Stimulated activated CD4-positive, alpha-beta T cell treated with anti-CD3 and anti-CD28 coated beads, Interleukin-2, amount 100 ng/mL, for 4 hours (primary cell): ENCODE results near the gene GLCCI1.
"Not testable (repeated sequence)": the region's sequence is repeated elsewhere in the genome, so short reads cannot be mapped to it uniquely, and the experiment has no call there.

Experiments
- DNase-seq: peaks from one replicate; pipeline ENCODE4 v3.0.0-alpha.2; 2020; ENCODE audit warnings: low read depth

Gene GLCCI1

DNA sequence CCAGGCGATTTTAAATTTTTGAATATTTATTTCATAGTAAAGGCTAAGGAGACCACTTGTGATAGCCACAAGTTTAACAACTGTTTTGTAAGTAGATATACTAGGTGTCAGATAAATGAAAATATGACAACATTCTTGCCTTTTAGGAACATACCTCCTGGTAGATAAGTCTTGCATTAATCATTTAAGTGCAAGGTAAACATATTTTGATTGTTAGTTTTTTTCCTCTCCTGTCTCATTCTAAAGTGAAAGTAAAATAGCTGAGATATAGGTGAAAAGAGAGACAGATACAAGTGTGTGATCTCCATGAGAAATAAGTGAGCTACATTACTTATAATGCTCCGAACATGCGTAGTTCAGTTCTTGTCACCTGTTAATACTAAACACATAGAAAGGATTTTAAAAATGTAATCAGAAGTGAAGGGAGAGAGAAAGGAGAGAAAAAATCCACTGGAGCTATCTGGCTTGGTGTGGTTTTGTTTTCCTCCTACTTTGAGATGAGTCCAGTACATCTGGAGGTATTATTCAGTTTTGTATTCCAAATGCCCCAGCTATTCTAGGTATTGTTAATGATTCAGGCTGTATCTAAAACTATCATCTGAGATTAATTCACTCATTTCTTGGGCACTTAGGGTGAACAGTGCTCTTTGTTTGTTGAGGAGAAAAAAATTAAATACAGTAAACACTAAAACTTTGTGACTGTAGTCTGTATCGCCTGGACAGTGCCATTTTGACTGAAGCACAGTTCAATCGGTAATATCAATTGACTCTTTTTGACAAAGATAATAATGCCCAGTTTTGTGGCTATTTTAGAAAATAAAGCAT lies 21.2 kb downstream of the GLCCI1 start:
- DNase-seq = no peak

DNA sequence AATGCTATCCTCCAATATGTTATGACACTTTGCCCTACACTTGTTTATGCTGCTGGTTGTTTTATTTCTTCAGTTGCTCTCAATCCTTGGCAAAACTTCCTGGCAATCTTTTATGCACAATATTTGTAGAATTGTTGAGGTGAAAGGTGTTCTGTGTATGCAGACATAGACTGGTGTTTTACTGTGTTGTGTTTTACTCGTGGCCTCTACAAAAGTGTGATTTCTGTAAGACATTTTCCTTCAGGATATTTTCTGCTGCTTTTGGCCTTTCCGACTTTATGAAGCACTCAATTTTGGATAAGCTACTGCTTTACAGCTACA lies 21.8 kb downstream of the GLCCI1 start:
- DNase-seq = no peak

DNA sequence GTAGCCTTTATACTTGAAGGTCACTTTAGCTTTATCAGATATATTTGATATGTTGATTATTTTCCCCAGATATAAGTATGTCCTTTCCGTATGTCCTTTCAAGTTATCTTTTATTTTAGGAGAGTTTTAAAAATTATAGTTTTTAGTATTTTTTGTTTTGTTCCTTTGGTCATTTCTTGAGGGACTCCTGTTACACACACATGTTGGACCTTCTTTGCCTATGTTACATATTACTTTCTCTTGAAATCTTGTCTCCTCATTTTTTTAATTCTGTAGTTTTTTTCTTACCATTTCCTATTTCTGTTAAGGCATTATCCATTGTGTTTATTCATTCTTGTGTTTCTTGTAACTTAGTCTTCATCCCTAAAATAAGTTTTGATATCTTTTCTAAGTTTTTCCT lies 23.9 kb downstream of the GLCCI1 start:
- no peak for DNase-seq

DNA sequence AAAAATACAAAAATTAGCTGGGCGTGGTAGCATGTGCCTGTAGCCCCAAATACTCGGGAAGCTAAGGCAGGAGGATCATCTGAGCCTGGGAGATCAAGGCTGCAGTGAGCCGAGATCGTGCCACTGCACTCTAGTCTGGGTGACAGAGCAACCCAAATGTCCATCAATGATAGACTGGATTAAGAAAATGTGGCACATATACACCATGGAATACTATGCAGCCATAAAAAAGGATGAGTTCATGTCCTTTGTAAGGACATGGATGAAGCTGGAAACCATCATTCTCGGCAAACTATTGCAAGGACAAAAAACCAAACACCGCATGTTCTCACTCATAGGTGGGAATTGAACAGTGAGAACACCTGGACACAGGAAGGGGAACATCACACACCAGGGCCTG lies 26.8 kb downstream of the GLCCI1 start:
- DNase-seq = not testable (repeated sequence)

DNA sequence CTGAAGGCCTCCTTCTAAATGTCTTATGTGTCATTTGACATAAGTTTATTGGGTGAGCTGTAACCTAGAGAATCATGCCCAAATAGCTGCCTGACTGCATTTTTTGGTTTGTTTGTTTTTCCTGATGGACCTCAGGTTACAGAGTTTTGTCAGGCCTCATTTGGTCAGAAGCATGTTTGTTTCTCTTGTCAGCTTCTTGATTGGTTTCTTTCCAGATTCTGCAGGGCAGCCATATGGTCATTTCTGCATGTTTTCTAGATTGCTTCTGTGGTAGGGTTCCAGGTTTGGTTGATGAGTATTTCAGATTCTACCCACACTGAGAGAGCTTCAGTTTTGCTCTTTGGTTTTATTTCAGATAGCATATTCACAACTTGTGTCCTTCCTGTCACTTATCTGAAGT lies 28.0 kb downstream of the GLCCI1 start:
- no peak for DNase-seq

DNA sequence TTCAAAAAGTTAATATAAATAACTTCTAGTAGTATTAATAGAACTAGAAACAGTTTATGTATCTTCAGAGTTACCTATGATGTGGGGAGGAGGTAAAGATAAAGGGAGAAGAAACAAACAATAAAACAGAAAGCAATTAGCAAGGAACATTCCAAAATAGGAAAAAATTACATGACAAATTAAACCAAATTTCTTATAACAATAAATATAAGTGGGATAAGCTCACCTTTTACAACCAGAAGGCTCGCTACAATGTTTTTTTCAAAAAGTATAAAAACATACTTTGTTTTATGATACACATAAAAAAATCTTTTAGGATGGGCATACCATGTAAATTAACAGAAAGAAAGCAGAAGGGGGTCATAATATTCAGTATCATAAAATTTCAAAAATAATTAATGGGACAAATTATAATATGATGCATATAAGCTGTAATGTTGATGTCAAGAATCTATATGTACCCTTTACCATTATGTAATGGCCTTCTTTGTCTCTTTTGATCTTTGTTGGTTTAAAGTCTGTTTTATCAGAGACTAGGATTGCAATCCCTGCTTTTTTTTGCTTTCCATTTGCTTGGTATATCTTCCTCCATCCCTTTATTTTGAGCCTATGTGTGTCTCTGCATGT lies 31.8 kb downstream of the GLCCI1 start:
- no peak for DNase-seq

DNA sequence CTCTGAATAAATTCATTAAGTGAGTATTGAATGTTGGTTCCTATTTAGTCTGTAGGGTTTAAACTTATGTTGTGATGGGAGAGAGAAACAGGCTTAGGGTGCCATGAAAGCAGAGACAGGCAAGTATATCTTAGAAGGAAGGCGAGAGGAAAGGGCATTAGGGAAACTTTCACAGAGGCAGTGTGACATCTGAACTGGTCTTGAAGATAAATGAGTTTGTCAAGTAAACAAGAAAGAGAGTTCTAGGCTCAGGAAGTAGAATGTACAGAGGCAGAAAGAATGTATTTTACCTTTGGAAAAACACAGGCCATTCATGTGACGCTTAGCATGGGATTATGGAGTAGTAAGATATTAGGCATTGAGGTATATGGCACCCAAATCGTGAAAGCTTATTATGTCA lies 34.5 kb downstream of the GLCCI1 start:
- no peak for DNase-seq

DNA sequence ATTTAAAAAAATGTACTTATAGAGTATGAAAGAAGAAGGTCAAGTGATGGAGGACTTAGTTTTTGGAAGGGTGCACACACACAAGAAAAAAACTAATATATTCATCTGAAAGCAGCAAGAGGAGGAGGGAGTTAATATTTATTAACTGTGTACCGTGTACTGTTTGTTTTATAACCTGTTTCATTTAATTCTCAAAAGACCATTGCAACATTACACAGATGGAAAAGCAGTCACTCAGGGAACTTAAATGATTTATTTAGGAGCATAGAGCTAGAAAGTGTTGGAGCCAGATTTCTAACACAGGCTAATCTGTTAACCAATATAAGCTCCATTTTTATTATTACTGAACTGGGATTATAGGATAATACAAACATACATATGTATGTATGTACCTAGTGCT lies 36.7 kb downstream of the GLCCI1 start:
- no peak for DNase-seq

DNA sequence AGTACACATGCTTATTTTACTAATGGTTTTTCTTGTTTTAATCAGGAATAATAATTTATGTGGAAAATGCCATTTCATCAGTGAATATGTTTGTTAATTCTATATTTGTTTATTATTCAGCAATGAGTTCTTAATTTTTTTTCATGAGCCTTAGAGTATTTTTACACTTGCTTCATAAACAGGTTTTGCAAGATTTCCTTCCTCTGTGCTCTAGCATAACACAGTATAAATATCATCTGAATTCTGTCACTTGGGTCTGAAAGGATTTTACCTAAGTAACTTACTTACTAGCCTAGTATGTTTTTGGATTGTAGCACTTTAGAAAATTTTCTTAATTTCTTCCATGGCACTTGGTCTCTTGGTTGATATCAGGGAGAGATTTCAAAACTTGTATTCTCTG lies 45.8 kb downstream of the GLCCI1 start:
- no peak for DNase-seq

DNA sequence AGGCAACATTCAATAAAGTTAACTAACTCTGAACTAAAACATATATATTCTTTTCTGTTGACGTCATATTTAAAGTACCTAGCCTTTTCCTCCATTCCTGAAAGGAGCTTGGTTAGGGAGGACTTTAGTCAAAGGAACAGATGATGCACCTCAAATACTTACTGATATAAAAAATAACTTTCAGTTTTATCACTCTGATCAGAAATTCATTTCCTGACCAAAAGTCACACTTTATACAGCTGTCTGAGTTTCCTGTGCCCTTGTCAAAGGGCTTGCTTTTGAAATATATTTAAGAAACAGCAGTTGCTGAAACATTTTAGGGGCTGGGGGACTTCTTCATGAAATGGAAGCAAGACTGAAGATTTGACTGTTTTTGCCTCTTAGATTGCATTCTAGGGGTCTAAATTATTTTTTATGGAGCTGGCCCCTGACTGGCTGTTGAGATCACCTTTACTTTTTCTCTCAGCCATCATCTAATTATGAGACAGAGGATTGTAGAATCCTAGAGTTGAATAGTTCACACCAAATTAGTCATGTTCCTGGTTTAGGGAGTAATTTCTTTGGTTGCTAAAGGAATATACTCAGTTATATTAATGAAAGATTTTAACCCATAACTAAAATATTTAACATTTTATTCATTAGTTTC lies 46.6 kb downstream of the GLCCI1 start:
- no peak for DNase-seq

DNA sequence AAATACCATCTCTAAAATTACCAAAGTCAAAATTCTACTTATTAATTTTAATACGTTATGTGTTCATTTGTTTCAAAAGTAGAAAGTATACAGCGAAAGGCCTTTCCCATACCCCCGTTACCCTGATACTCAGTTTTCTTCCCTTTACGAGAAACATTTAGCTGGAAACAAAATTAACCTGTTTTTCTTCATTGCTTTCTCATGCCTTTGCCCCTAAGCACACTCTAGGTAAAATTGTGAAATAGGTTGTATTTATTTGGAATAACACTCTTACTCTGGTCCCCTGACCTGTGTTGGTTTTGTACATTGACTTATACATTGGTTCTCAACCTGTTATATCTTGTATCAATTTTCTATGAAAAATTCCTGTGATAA lies 47.1 kb downstream of the GLCCI1 start:
- DNase-seq = no peak

DNA sequence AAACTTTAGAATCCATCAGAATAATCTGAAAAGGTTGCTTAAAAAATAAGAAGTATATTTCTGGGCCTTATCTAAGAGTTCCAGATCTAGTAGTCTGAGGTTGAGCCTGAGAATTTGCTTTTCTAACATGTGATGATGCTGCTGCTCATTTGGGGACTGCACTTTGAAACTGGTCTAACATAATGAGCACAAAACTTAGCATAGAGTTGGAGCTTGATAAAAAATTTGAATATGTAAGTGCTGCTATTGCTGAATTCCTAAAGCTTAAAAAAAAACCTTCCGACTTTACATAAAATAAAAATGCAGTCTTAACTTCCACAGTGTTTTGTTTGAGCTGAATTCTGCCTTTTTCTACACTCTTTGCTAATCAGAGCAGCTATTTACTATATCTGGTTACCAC lies 48.8 kb downstream of the GLCCI1 start:
- no peak for DNase-seq

DNA sequence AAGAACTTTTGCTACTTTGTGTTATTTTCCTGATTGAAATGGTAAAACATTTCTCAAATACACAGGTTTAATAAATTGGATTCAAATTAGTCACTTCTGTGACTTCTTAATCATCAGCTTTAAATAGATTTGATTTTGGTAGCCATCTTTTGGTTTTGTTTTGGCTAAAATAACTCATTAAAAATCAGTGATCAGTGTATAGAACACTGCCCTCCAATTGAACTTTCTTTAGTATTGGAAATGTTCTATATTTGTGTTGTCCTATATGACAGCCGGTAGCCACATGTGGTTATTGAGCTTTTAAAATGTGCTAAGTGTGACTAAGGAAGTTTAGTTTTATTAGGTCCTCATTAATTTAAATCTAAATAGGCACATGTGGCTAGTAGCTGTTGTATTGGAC lies 50.4 kb downstream of the GLCCI1 start:
- no peak for DNase-seq

DNA sequence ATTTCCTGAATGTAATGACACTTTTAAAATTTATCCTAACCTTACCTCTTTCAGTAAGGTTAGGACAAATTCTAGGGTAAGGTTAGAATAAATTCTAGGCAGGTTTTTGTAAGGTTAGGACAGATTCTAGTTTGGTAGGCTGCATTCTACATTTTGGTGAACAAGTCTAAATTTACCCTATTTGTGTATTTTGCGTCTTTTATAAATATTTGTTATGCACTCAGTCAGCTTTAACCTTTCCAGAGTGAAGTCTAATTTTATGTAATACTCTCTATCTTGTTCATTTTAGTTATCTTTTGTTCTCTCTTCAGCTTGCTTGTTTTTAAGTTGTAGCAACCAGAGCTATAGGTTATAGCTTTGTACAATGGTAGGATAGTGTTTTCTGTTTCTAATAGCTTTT lies 54.0 kb downstream of the GLCCI1 start:
- no peak for DNase-seq

DNA sequence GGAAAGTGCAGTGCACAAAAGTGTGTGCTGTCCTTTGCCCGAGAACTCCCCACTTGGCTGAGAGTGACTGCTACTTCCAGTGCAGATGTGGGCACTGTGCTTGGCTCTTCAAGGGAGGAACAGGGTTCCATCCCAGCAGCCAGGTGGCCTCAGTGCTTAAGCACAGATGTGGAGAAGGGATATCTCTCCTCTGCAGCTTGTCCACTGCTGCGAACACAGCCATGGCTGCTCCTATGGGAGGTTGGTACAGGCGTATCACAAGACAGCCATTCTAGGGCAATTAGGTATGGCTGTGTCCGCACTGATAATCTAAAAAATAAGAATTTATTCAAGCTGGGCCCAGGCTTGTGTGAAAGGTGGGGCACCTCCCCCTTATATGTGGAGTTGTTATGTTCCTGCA lies 66.6 kb downstream of the GLCCI1 start:
- DNase-seq = no peak

DNA sequence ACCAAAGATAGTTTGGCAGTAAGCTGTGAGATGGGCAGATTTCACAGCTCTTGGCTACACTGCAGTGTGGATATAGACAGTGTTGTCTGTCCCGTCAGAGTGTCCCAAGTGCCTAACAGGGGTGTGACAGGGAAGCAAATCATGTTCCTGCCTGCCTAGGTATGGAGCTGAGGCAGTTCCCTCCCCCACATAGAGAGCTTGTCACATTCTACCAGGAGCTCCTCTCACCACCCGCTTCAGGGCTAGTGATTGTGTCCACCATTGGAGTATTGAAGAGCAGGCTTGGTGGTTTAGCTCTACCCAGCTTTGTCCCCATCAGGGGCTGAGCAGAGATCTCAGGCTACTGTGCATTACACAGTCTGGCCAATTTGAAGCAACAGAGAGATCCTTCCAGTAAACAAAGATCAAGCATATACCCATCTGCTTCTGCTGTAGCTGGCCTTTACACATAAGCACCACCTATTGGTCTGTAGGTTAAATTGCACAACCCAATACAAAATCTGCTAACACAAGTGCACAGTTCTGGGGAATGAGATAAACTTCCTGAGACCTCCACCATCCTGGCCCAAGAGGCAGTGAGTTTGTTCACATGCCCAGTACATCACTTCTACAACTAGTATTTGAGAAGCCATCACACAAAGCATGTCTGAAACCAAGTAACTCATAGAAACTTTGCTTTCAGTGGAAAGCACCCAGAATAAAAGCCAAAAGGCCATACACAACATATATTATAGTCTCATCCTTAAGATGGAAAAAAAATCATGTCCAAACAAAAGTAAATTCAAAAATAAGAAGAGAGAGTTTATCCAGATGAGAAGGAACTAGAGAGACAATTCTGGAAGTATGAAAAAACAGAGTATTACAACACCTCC lies 67.3 kb downstream of the GLCCI1 start:
- DNase-seq = no peak

DNA sequence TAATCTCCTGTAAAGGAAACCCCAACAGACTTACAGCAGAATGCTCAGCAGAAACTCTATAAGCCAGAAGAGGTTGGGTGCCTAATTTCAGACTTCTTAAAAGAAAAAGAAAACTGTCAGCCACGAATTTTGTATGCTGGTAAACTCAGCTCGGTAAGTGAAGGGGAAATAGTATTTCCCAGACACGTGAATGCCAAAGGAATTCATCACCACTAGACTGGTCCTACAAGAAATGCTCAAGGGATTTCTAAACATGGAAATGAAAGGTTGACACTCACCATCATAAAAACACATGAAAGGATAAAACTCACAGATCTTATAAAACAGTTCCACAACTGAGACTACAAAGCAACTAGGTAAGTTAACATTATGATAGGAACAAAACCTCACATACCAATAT lies 68.6 kb downstream of the GLCCI1 start:
- DNase-seq = no peak

DNA sequence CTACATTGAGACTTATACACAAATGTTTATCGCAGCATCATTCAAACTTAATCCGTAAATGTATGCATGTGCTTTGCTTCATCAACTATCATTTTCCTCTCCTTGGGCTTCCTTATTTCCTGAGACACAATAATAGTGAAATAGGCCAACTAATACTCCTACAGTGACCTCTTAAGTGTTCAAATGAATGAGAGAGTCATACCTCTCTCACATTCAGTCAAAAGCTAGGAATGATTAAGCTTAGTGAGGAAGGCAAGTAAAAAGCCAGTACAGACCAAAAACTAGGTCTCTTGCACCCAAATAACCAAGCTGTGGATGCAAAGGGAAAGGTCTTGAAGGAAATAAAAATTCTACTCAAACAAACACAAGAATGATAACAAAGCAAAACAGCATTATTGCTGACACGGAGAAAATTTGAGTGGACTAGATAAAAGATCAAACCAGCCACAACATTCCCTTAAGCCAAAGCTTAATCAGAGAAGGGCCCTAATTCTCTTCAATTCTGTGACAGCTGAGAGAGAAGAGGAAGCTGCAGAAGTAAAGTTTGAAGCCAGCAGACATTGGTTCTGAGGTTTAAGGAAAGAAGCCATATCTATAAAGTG lies 72.3 kb downstream of the GLCCI1 start:
- DNase-seq = no peak

DNA sequence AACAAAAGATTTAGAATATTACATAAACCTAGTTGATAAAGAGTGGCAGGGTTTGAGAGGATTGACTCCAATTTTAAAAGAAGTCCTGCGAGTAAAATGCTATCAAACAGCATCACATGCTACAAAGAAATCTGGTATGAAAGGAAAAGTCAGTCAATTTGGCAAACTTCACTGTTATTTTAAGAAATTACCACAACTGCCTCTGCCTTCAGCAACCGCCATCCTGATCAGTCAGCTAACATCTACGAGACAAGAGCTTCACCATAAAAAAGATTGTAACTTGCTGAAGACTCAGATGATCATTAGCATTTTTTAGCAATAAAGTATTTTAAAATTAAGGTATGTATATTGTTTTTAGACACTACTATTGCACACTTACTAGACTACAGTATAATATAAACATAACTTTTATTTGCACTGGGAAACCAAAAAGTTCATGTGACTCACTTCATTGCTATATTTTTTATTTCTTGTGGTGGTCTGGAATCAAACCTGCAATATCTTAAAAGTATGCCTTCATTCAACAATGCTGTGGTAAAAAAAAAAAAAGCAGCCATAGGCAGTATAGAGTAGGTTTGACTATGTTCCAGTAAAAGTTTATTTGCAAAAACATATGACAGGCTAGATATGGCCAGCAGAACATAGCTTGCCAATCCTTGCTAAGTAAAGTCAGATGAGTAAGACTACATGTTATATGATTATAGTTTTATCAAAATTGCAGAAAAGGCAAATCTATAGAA lies 74.4 kb downstream of the GLCCI1 start:
- no peak for DNase-seq

DNA sequence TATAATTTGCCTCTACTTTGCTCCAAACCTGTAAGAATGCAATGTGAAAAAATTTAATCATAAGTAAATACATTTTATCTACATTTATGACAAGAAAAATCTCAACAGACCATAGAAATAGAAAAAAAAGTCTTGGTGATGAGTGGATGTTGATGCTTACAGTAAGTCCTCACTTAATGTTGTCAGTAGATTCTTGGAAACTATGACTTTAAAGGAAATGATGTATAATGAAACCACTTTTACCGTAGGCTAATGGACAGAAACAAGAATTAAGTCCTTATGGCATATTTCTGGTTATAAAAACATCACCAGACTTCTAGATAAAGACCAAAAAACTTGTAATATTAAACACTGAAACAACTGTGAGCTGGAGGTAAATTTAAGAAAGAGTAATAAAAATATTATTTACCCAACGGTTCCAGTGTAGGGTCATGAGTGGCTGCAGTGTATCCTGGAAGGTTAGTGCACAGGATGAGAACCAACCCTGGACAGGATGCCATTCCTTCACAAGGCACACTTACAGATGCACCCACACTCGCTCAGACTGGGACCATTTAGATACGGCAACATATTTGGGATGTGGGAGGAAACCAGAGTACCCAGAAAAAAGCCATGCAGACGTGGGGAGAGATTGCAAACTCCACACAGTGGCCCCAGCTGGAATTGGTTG lies 76.3 kb downstream of the GLCCI1 start:
- no peak for DNase-seq

DNA sequence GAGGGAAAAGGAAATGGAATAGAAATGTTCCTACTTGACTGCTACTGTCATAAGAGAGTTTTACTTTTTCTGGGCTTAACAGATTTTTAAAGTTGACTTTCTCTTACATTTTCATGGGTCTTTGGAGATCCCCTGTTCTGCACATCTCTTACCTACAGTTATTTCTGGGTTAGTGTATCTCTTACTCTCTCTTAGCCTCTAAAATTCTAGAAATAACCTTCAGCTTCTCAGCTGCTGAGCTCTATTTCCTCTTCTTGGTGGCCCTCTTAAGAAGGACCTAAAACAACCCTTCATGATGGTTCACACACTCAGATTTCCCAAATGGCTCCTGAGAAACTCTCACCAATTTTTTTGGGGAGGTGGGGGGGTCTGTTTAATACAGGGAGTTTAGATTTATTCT lies 79.5 kb downstream of the GLCCI1 start:
- not testable (repeated sequence) for DNase-seq
